Neural cell (in vitro differentiated cells): ENCODE measurements around the gene CLEC10A. TPM values are rescaled to one million over a fixed set of nuclear protein-coding genes. Genes with fewer than 3 reads are reported as not detected.
A peak's percentile ranks its signal among the peaks of the same experiment; 100 is the strongest.

ENCODE experiments used
- H2AFZ ChIP-seq: fragments of 200-600, 300-800 bp; sonication (generic), shearing (Covaris generic); 2 replicates; pipeline ENCODE4 v1.6.0; 2014; ENCODE audit warnings: low read depth, mild to moderate bottlenecking, antibody characterized with exemption, low read length, moderate library complexity
- H3F3A ChIP-seq: fragments of 200-600 bp; shearing (Covaris generic); 2 replicates; pipeline ENCODE4 v1.6.1; 2016; ENCODE audit warnings: mild to moderate bottlenecking, moderate library complexity, mixed read lengths, antibody characterized with exemption, low read length; ENCODE audit not compliant: insufficient read depth, poor library complexity, severe bottlenecking
- H3K27ac ChIP-seq: fragments of 200-600, 300-800 bp; sonication (generic), shearing (Covaris generic); 2 replicates; pipeline ENCODE4 v1.5.1; 2014; ENCODE audit warnings: mild to moderate bottlenecking, low read length, moderate library complexity
- H3K27me3 ChIP-seq: fragments of 300-800, 200-600 bp; sonication (generic), shearing (Covaris generic); 2 replicates; pipeline ENCODE4 v1.6.0; 2014; ENCODE audit warnings: mild to moderate bottlenecking, low read depth, low read length, moderate library complexity; ENCODE audit not compliant: insufficient read depth
- H3K36me3 ChIP-seq: fragments of 300-800, 200-600 bp; sonication (generic), shearing (Covaris generic); 2 replicates; pipeline ENCODE4 v1.5.1; 2014; ENCODE audit warnings: mild to moderate bottlenecking, antibody characterized with exemption, low read length, moderate library complexity; ENCODE audit not compliant: insufficient read depth
- H3K4me2 ChIP-seq: fragments of 300-800, 200-600 bp; sonication (generic), shearing (Covaris generic); 2 replicates; pipeline ENCODE4 v1.6.0; 2014; ENCODE audit warnings: mild to moderate bottlenecking, low read length
- H3K4me3 ChIP-seq: fragments of 300-800, 200-600 bp; sonication (generic), shearing (Covaris generic); 2 replicates; pipeline ENCODE4 v1.5.1; 2014; ENCODE audit warnings: mild to moderate bottlenecking, low read length, moderate library complexity
- H3K79me2 ChIP-seq: fragments of 200-600 bp; shearing (Covaris generic); replicated peaks from 2 replicates; pipeline ENCODE4 v1.6.0; 2014; ENCODE audit warnings: mild to moderate bottlenecking, low read length, moderate library complexity; ENCODE audit not compliant: insufficient read depth
- H3K9ac ChIP-seq: fragments of 300-800, 200-600 bp; sonication (generic), shearing (Covaris generic); 2 replicates; pipeline ENCODE4 v1.6.1; 2016; ENCODE audit warnings: mild to moderate bottlenecking, low read length, mixed read lengths
- H3K9me2 ChIP-seq: fragments of 200-600 bp; shearing (Covaris generic); 2 replicates; pipeline ENCODE4 v1.6.1; 2016; ENCODE audit warnings: mild to moderate bottlenecking, low read length, mixed read lengths; ENCODE audit not compliant: insufficient read depth
- H3K9me3 ChIP-seq: fragments of 200-600, 300-800 bp; sonication (generic), shearing (Covaris generic); 2 replicates; pipeline ENCODE4 v1.6.1; 2016; ENCODE audit warnings: mild to moderate bottlenecking, mixed run types, low read length, moderate library complexity, mixed read lengths
- H4K20me1 ChIP-seq: fragments of 200-600 bp; shearing (Covaris generic); 2 replicates; pipeline ENCODE4 v1.6.1; 2016; ENCODE audit warnings: mild to moderate bottlenecking, mixed run types; ENCODE audit not compliant: insufficient read depth
- CTCF ChIP-seq: fragments of 450-650 bp; IDR thresholded peaks from 2 replicates; pipeline ENCODE4 v1.5.1; 2014; ENCODE audit warnings: antibody characterized with exemption, mild to moderate bottlenecking, moderate library complexity; ENCODE audit not compliant: poor library complexity, severe bottlenecking
- EP300 ChIP-seq: fragments of 450-650 bp; conservative IDR thresholded peaks from 2 replicates; pipeline ENCODE4 v1.6.1; 2014; ENCODE audit warnings: antibody characterized with exemption, mild to moderate bottlenecking, moderate library complexity; ENCODE audit not compliant: poor library complexity, severe bottlenecking
- EZH2 ChIP-seq: fragments of 200-600, 300-800 bp; shearing (Covaris generic), sonication (generic); IDR thresholded peaks from 2 replicates; pipeline ENCODE4 v1.6.1; 2014; ENCODE audit warnings: antibody characterized with exemption, low read length, borderline replicate concordance, mild to moderate bottlenecking; ENCODE audit not compliant: insufficient read depth, poor library complexity, severe bottlenecking
- MXI1 ChIP-seq: fragments of 450-650 bp; conservative IDR thresholded peaks from 2 replicates; pipeline ENCODE4 v1.6.1; 2014; ENCODE audit warnings: antibody characterized with exemption, mild to moderate bottlenecking; ENCODE audit not compliant: poor library complexity, severe bottlenecking
- POLR2AphosphoS5 ChIP-seq: IDR thresholded peaks from 2 replicates; pipeline ENCODE4 v1.6.1; 2012
- RAD21 ChIP-seq: fragments of 450-650 bp; conservative IDR thresholded peaks from 2 replicates; pipeline ENCODE4 v1.6.1; 2014; ENCODE audit warnings: antibody characterized with exemption, mild to moderate bottlenecking, moderate library complexity
- SMC3 ChIP-seq: fragments of 450-650 bp; conservative IDR thresholded peaks from 2 replicates; pipeline ENCODE4 v1.6.1; 2014; ENCODE audit warnings: antibody characterized with exemption, mild to moderate bottlenecking, moderate library complexity; ENCODE audit not compliant: poor library complexity
- TAF1 ChIP-seq: IDR thresholded peaks from 2 replicates; pipeline ENCODE4 v1.6.1; 2012; ENCODE audit warnings: low read depth
- polyA plus RNA-seq: library from polyadenylated mRNA; depleted of rRNA; stranded (reverse); fragments of >200 nt; gene quantifications from 2 replicates; pipeline ENCODE4 v1.2.3, GENCODE V29; 2014
- TF ChIP-seq, protein P1 (sequence below): IDR thresholded peaks from 2 replicates; pipeline ENCODE4 v1.6.1; 2012; ENCODE audit warnings: borderline replicate concordance

CLEC10A gene
- polyA plus RNA-seq, 1 donor from 2014 or later = not detected

- no peaks in the 10 kb centered on the region for H3K9me3 ChIP-seq
- no peaks in the 10 kb centered on the region for H3K79me2 ChIP-seq
- TF ChIP-seq RAD21 = no peak
- no peak for TF ChIP-seq POLR2AphosphoS5
- TF ChIP-seq MXI1 = no peak
- no peak for TF ChIP-seq EP300
- TF ChIP-seq EZH2 = no peak
- TF ChIP-seq, protein P1, sequence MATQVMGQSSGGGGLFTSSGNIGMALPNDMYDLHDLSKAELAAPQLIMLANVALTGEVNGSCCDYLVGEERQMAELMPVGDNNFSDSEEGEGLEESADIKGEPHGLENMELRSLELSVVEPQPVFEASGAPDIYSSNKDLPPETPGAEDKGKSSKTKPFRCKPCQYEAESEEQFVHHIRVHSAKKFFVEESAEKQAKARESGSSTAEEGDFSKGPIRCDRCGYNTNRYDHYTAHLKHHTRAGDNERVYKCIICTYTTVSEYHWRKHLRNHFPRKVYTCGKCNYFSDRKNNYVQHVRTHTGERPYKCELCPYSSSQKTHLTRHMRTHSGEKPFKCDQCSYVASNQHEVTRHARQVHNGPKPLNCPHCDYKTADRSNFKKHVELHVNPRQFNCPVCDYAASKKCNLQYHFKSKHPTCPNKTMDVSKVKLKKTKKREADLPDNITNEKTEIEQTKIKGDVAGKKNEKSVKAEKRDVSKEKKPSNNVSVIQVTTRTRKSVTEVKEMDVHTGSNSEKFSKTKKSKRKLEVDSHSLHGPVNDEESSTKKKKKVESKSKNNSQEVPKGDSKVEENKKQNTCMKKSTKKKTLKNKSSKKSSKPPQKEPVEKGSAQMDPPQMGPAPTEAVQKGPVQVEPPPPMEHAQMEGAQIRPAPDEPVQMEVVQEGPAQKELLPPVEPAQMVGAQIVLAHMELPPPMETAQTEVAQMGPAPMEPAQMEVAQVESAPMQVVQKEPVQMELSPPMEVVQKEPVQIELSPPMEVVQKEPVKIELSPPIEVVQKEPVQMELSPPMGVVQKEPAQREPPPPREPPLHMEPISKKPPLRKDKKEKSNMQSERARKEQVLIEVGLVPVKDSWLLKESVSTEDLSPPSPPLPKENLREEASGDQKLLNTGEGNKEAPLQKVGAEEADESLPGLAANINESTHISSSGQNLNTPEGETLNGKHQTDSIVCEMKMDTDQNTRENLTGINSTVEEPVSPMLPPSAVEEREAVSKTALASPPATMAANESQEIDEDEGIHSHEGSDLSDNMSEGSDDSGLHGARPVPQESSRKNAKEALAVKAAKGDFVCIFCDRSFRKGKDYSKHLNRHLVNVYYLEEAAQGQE = no peak
- TF ChIP-seq TAF1 = no peak
- TF ChIP-seq SMC3 = no peak
- no peak for TF ChIP-seq CTCF
- peak overlapping the region; percentile 77 for H2AFZ ChIP-seq
- H3K9me2 ChIP-seq = no peaks in the 10 kb centered on the region
- peak overlapping the region; percentile 81 for H3K27ac ChIP-seq
- no peaks in the 10 kb centered on the region for H3K27me3 ChIP-seq
- peak overlapping the region; percentile 97 for H3K4me3 ChIP-seq
- no peaks in the 10 kb centered on the region for H3K36me3 ChIP-seq
- no peaks in the 10 kb centered on the region for H3F3A ChIP-seq
- H4K20me1 ChIP-seq = no peaks in the 10 kb centered on the region
- peak overlapping the region; percentile 92 for H3K9ac ChIP-seq
- H3K4me2 ChIP-seq = peak overlapping the region; percentile 67
These were observed 45.0 kb downstream of the CLEC10A start for GRCh38 chr17:7034955-7035590.

DNA sequence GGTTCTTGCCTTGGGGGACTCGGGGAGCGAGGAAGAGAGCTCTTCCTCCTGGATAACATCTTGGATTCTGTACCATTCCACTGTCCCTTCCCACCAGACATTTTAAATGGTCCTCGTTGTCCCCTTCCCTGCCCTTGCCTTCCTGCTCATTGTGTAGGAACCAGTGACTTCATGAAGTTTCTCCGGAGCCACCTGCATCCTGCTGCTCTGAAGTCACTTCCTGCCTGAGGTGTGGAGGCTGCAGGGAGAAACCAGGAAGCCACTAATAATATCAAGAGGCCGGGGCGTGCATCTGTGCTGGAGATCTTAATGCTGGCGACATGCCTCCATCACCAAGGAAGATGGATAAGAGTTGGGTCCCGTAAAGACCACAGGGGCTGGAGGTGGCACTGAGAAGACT, 50.4 kb downstream of the CLEC10A start:
- H3K4me2 ChIP-seq = no peak overlapping the region
- no peaks in the 10 kb centered on the region for H3K9me2 ChIP-seq
- no peaks in the 10 kb centered on the region for H3K9me3 ChIP-seq
- H3K4me3 ChIP-seq = no peak overlapping the region
- H4K20me1 ChIP-seq = no peaks in the 10 kb centered on the region
- no peaks in the 10 kb centered on the region for H3F3A ChIP-seq
- H3K27me3 ChIP-seq = no peaks in the 10 kb centered on the region
- no peak overlapping the region for H3K9ac ChIP-seq
- H2AFZ ChIP-seq = no peak overlapping the region
- no peak for TF ChIP-seq MXI1
- TF ChIP-seq EP300 = no peak
- no peak for TF ChIP-seq EZH2
- TF ChIP-seq, protein P1 = no peak
- TF ChIP-seq SMC3 = no peak
- no peak for TF ChIP-seq RAD21
- no peak for TF ChIP-seq TAF1
- no peak for TF ChIP-seq CTCF
- H3K36me3 ChIP-seq = no peaks in the 10 kb centered on the region
- no peaks in the 10 kb centered on the region for H3K79me2 ChIP-seq
- H3K27ac ChIP-seq = no peak overlapping the region
